A549 (cell line): Measurements from ENCODE around the gene WDSUB1. TPM values are rescaled to one million over a fixed set of nuclear protein-coding genes. Genes with fewer than 3 reads are reported as not detected.

Experiments
- ATAC-seq, 2 experiments: fragments of 200-7000 bp in 1 of 2; fragments of >200 bp in 1 of 2; cut with Nextera tagmentation in 1 of 2; cut with Tn5 transposase in 1 of 2; 3 replicates each; pipeline versions ENCODE4 v1.8.0 to v1.9.1; 2018 to 2020; ENCODE audit warnings: mild to moderate bottlenecking in 1 of 2, moderate library complexity in 1 of 2
- CTCF ChIA-PET: fragments of 300-600 bp; sonication (Branson Sonifier 250); formaldehyde crosslinking; extraction: SDS; loops from one replicate; lab custom pipeline; 2021; ENCODE audit warnings: antibody characterized with exemption, inconsistent platforms; lab: Yijun Ruan, JAX
- POLR2A ChIA-PET: fragments of 350-600 bp; formaldehyde crosslinking; extraction: SDS; loops from one replicate; lab custom pipeline; 2021; ENCODE audit warnings: antibody characterized with exemption, inconsistent platforms; lab: Yijun Ruan, JAX
- DNase-seq, 2 experiments: peaks; one replicate each; pipeline versions ENCODE4 v3.0.0 to v3.0.0-alpha.2; 2011 to 2016; ENCODE audit warnings: low read depth in 1 of 2, low spot score in 1 of 2
- FAIRE-seq: peaks from 2 replicates; lab custom pipeline; 2011; peaks lifted over from hg19 to GRCh38; lab: Jason Lieb, UNC
- H3K27ac ChIP-seq, 2 experiments: fragments of >200 bp; sonication (Bioruptor Twin); formaldehyde crosslinking; 3 replicates each; pipeline ENCODE4 v1.5.1; 2016 to 2017
- H3K4me1 ChIP-seq: fragments of >200 bp; sonication (Bioruptor Twin); formaldehyde crosslinking; 3 replicates; pipeline ENCODE4 v1.6.1; 2016
- H3K4me2 ChIP-seq: fragments of >200 bp; sonication (Bioruptor Twin); formaldehyde crosslinking; 3 replicates; pipeline ENCODE4 v1.6.1; 2016
- H3K4me3 ChIP-seq: fragments of >200 bp; sonication (Bioruptor Twin); formaldehyde crosslinking; 3 replicates; pipeline ENCODE4 v1.5.1; 2016
- H3K9me3 ChIP-seq: fragments of >200 bp; sonication (Bioruptor Twin); formaldehyde crosslinking; 3 replicates; pipeline ENCODE4 v1.6.1; 2016
- BHLHE40 ChIP-seq: IDR thresholded peaks from 2 replicates; pipeline ENCODE4 v1.6.1; 2012; ENCODE audit warnings: low read depth, low read length, inconsistent platforms
- CEBPB ChIP-seq, 2 experiments: fragments of >200 bp in 1 of 2; sonication (Bioruptor Twin) in 1 of 2; formaldehyde crosslinking in 1 of 2; IDR thresholded peaks; 2 replicates each; pipeline ENCODE4 v1.6.1; 2012 to 2016
- EHF ChIP-seq: fragments of 250-450 bp; sonication (Bioruptor Pico); IDR thresholded peaks from 2 replicates; pipeline ENCODE4 v1.5.0; 2020; ENCODE audit warnings: mild to moderate bottlenecking
- EP300 ChIP-seq, 2 experiments: fragments of >200 bp; sonication (Bioruptor Twin); formaldehyde crosslinking; IDR thresholded peaks; 2 replicates in 1 of 2; 3 replicates in 1 of 2; pipeline ENCODE4 v1.6.1; 2016 to 2017
- ESRRA ChIP-seq: fragments of 150-350 bp; IDR thresholded peaks from 2 replicates; pipeline ENCODE4 v1.6.1; 2014; ENCODE audit warnings: mild to moderate bottlenecking, low read length, borderline replicate concordance
- FOSB ChIP-seq: fragments of 250-450 bp; sonication (Bioruptor Pico); IDR thresholded peaks from 2 replicates; pipeline ENCODE4 v1.5.0; 2020; ENCODE audit warnings: mild to moderate bottlenecking, moderate library complexity
- GATA3 ChIP-seq: IDR thresholded peaks from 2 replicates; pipeline ENCODE4 v1.6.1; 2012; ENCODE audit warnings: borderline replicate concordance
- HDAC2 ChIP-seq: fragments of 200-600 bp; sonication (generic); IDR thresholded peaks from 2 replicates; pipeline ENCODE4 v1.6.1; 2016
- HOXA7 ChIP-seq: fragments of 250-450 bp; sonication (Bioruptor Pico); IDR thresholded peaks from 2 replicates; pipeline ENCODE4 v1.5.0; 2020; ENCODE audit warnings: mild to moderate bottlenecking, moderate library complexity
- HOXB13 ChIP-seq: fragments of 250-450 bp; sonication (Bioruptor Pico); IDR thresholded peaks from 2 replicates; pipeline ENCODE4 v1.5.0; 2020; ENCODE audit warnings: low read depth, mild to moderate bottlenecking, moderate library complexity
- HOXB5 ChIP-seq: fragments of 250-450 bp; sonication (Bioruptor Pico); IDR thresholded peaks from 2 replicates; pipeline ENCODE4 v1.5.0; 2020; ENCODE audit warnings: mild to moderate bottlenecking, moderate library complexity
- JUNB ChIP-seq: fragments of >200 bp; sonication (Bioruptor Twin); formaldehyde crosslinking; IDR thresholded peaks from 2 replicates; pipeline ENCODE4 v1.6.1; 2016
- KDM5A ChIP-seq: fragments of 200-600 bp; sonication (generic); IDR thresholded peaks from 2 replicates; pipeline ENCODE4 v1.6.1; 2016; ENCODE audit warnings: antibody characterized with exemption, mild to moderate bottlenecking
- NFE2L2 ChIP-seq: fragments of 150-350 bp; conservative IDR thresholded peaks from 2 replicates; pipeline ENCODE4 v1.6.1; 2014; ENCODE audit warnings: low read length
- NR3C1 ChIP-seq: fragments of >200 bp; sonication (Bioruptor Twin); formaldehyde crosslinking; IDR thresholded peaks from 3 replicates; pipeline ENCODE4 v1.6.1; 2017
- PBX3 ChIP-seq: IDR thresholded peaks from 2 replicates; pipeline ENCODE4 v1.6.1; 2012
- POLR2A ChIP-seq: IDR thresholded peaks from 2 replicates; pipeline ENCODE4 v1.6.1; 2012; ENCODE audit warnings: mild to moderate bottlenecking, low read length
- RAD21 ChIP-seq, 2 experiments: fragments of >200 bp in 1 of 2; sonication (Bioruptor Twin) in 1 of 2; formaldehyde crosslinking in 1 of 2; IDR thresholded peaks in 1 of 2; conservative IDR thresholded peaks in 1 of 2; 2 replicates in 1 of 2; 3 replicates in 1 of 2; pipeline ENCODE4 v1.6.1; 2012 to 2018; ENCODE audit warnings: inconsistent platforms in 1 of 2
- RCOR1 ChIP-seq: fragments of 150-350 bp; IDR thresholded peaks from 2 replicates; pipeline ENCODE4 v1.6.1; 2014; ENCODE audit warnings: antibody characterized with exemption, low read length, low read depth
- RNF2 ChIP-seq: fragments of 200-600 bp; sonication (generic); IDR thresholded peaks from 2 replicates; pipeline ENCODE4 v1.6.1; 2016; ENCODE audit warnings: low read depth, mild to moderate bottlenecking, antibody characterized with exemption, moderate library complexity, borderline replicate concordance
- SREBF2 ChIP-seq: fragments of 450-650 bp; IDR thresholded peaks from 2 replicates; pipeline ENCODE4 v1.6.1; 2014; ENCODE audit warnings: mild to moderate bottlenecking, moderate library complexity
- TFCP2L1 ChIP-seq: fragments of 250-450 bp; sonication (Bioruptor Pico); IDR thresholded peaks from 2 replicates; pipeline ENCODE4 v1.5.0; 2021; ENCODE audit warnings: mild to moderate bottlenecking
- ZFP36 ChIP-seq: fragments of 450-650 bp; IDR thresholded peaks from 2 replicates; pipeline ENCODE4 v1.6.1; 2014; ENCODE audit warnings: borderline replicate concordance; ENCODE audit not compliant: partially characterized antibody
- ZNF302 ChIP-seq: fragments of 250-450 bp; sonication (Bioruptor Pico); IDR thresholded peaks from 2 replicates; pipeline ENCODE4 v1.9.0; 2021; ENCODE audit warnings: inconsistent platforms, mild to moderate bottlenecking, moderate library complexity
- ZSCAN20 ChIP-seq: fragments of 250-450 bp; sonication (Bioruptor Pico); IDR thresholded peaks from 2 replicates; pipeline ENCODE4 v1.8.0; 2022; ENCODE audit warnings: mild to moderate bottlenecking, moderate library complexity
- WGBS: methylation state at CpG from one replicate; pipeline ENCODE4 v1.1.6; 2017; ENCODE audit errors: missing lambda C conversion rate; 5-methylcytosine and 5-hydroxymethylcytosine counted together
- polyA plus RNA-seq, 4 experiments: library from polyadenylated mRNA; depleted of rRNA in 3 of 4; stranded (reverse); fragments of >200 nt; fragmentation: RNase III in 1 of 4; extraction: RNeasy Plus Mini Kit Qiagen cat#74134 plus additional on column Dnase treatment in 1 of 4; gene quantifications; 2 replicates in 3 of 4; 3 replicates in 1 of 4; pipeline ENCODE4 v1.2.3, GENCODE V29; 2011 to 2017
- TF ChIP-seq, protein P1 (sequence below): fragments of 200-600 bp; sonication (generic); IDR thresholded peaks from 2 replicates; pipeline ENCODE4 v1.6.1; 2016; ENCODE audit warnings: antibody characterized with exemption, mild to moderate bottlenecking, moderate library complexity
- TF ChIP-seq, protein P2 (sequence below): IDR thresholded peaks from 2 replicates; pipeline ENCODE4 v1.6.1; 2012; ENCODE audit warnings: low read depth, borderline replicate concordance

The WDSUB1 gene
- polyA plus RNA-seq, 2 of the 4 experiments (the other 2 are of a cell fraction) = 9.1 to 11.7 TPM

DNA sequence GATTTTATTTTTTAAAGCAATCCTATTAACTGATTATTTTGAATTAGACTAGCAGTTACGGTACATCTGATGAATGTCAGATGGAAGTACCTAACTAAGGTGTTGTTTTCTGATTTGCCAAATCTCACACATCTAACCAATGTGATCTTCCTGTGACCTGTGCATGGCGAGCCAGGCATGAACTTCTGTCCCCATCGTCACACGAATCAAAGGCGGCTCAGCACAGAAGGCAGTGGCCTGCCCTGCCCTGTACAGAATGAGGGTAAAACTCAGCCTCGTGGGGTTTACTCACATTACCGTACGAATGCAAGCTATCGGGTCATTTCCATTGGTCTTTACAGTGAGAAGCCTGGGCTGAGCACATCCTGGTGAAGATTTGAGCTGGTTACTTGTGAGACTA lies 87.3 kb downstream of the WDSUB1 start:
- no peak for DNase-seq
- Histone ChIP-seq H3K9me3 (no peaks in the 10 kb centered on the region), H3K4me1 (peaks cover 6% of the 10 kb centered on the region; the same call in 2 of the 3 replicates), H3K4me2 (no peak overlapping the region), H3K4me3 (no peak overlapping the region), H3K27ac (no peak overlapping the region)
- ATAC-seq = no peak
- WGBS = 89% methylated on average over 9 of the region's 9 CpGs
- no peak for FAIRE-seq
- CTCF ChIA-PET = interaction anchor here (1.4 kb wide), 1 partner anchor 11 kb away, joined by 3 read pairs; no protein-coding TSS in a partner anchor
- POLR2A ChIA-PET = no interaction called here
- no peak for TF ChIP-seq JUNB
- TF ChIP-seq RAD21 (conservative IDR thresholded peaks at IDR 0.05 in 1 of 2, IDR thresholded peaks at IDR 0.05 in 1 of 2) = no peak
- TF ChIP-seq HOXB5 = no peak
- no peak for TF ChIP-seq NFE2L2
- TF ChIP-seq RCOR1 = no peak
- TF ChIP-seq GATA3 = no peak
- TF ChIP-seq POLR2A = no peak
- no peak for TF ChIP-seq PBX3
- TF ChIP-seq RNF2 = no peak
- no peak for TF ChIP-seq BHLHE40
- TF ChIP-seq ESRRA = no peak
- TF ChIP-seq CEBPB (IDR thresholded peaks at IDR 0.05) = no peak
- TF ChIP-seq EHF = no peak
- TF ChIP-seq FOSB (CRISPR knock-in tag) = no peak
- TF ChIP-seq, protein P1, sequence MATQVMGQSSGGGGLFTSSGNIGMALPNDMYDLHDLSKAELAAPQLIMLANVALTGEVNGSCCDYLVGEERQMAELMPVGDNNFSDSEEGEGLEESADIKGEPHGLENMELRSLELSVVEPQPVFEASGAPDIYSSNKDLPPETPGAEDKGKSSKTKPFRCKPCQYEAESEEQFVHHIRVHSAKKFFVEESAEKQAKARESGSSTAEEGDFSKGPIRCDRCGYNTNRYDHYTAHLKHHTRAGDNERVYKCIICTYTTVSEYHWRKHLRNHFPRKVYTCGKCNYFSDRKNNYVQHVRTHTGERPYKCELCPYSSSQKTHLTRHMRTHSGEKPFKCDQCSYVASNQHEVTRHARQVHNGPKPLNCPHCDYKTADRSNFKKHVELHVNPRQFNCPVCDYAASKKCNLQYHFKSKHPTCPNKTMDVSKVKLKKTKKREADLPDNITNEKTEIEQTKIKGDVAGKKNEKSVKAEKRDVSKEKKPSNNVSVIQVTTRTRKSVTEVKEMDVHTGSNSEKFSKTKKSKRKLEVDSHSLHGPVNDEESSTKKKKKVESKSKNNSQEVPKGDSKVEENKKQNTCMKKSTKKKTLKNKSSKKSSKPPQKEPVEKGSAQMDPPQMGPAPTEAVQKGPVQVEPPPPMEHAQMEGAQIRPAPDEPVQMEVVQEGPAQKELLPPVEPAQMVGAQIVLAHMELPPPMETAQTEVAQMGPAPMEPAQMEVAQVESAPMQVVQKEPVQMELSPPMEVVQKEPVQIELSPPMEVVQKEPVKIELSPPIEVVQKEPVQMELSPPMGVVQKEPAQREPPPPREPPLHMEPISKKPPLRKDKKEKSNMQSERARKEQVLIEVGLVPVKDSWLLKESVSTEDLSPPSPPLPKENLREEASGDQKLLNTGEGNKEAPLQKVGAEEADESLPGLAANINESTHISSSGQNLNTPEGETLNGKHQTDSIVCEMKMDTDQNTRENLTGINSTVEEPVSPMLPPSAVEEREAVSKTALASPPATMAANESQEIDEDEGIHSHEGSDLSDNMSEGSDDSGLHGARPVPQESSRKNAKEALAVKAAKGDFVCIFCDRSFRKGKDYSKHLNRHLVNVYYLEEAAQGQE = no peak
- TF ChIP-seq KDM5A = no peak
- no peak for TF ChIP-seq ZNF302

DNA sequence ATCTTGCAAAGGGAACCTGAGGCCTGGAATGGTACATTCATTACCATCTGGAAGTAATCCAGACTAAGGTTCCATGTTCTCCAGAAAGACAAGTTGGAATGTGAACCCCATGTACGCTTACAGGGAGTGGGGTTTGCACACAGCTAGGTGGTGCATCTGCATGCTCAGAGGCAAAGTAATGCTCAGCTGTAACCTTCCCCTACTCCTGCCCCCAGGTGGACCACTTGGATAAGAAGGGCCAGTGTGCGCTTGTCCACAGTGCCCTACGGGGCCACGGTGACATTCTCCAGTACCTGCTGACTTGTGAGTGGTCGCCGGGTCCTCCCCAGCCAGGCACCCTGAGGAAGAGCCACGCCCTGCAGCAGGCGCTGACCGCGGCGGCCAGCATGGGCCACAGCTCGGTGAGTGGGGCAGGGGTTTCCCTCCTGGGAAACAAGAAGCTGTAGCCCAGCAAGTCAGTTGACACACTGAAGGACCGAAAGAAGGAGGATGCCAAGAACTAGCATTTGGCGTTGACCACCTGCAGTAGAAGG lies 90.0 kb downstream of the WDSUB1 start:
- no peak for FAIRE-seq
- H3K9me3 ChIP-seq = no peaks in the 10 kb centered on the region
- no peak overlapping the region for H3K27ac ChIP-seq
- no peak for DNase-seq
- POLR2A ChIA-PET = no interaction called here
- CTCF ChIA-PET = interaction anchor here (0.6 to 1.8 kb wide), 7 partner anchors 10 to 725 kb away, joined by 3 to 4 read pairs (median 3); no protein-coding TSS in a partner anchor
- 98% methylated on average over 12 of the region's 14 CpGs for WGBS
- ATAC-seq = no peak
- H3K4me2 ChIP-seq = no peak overlapping the region
- peaks cover 6% of the 10 kb centered on the region; the same call in 2 of the 3 replicates for H3K4me1 ChIP-seq
- no peak overlapping the region for H3K4me3 ChIP-seq
- TF ChIP-seq HOXA7 (CRISPR knock-in tag) = no peak
- no peak for TF ChIP-seq SREBF2
- no peak for TF ChIP-seq NR3C1
- TF ChIP-seq ZFP36 = no peak
- TF ChIP-seq, protein P2, sequence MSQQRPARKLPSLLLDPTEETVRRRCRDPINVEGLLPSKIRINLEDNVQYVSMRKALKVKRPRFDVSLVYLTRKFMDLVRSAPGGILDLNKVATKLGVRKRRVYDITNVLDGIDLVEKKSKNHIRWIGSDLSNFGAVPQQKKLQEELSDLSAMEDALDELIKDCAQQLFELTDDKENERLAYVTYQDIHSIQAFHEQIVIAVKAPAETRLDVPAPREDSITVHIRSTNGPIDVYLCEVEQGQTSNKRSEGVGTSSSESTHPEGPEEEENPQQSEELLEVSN = no peak
- TF ChIP-seq NFE2L2 = no peak
- TF ChIP-seq TFCP2L1 = no peak
- no peak for TF ChIP-seq FOSB (CRISPR knock-in tag)
- no peak for TF ChIP-seq HDAC2
- no peak for TF ChIP-seq EP300 (IDR thresholded peaks at IDR 0.05)
- TF ChIP-seq HOXB13 (CRISPR knock-in tag) = no peak
- TF ChIP-seq ZSCAN20 (CRISPR knock-in tag) = no peak
